Stimulated activated CD8-positive, alpha-beta memory T cell treated with anti-CD3 and anti-CD28 coated beads, Interleukin-2, amount 100 ng/mL, for 1 hour (primary cell): ENCODE data around the gene NPIPA3.
"Not testable (repeated sequence)": the region's sequence is repeated elsewhere in the genome, so short reads cannot be mapped to it uniquely, and the experiment has no call there.

Experiments used
- DNase-seq, 2 donors: peaks; one replicate each; pipeline ENCODE4 v3.0.0-alpha.2; 2020; ENCODE audit warnings: low read depth in 2 of 2

NPIPA3 gene

GRCh38 chr16:14742273-14743128, 39.3 kb downstream of the NPIPA3 start, which contains the start of gene NPIPA2:
TSS of gene NPIPA2 (plus strand) at chr16:14742533. CDS start at chr16:14748066, 5,533 bp downstream.
- not testable (repeated sequence) for DNase-seq

GRCh38 chr16:14773654-14774053, 70.4 kb downstream of the NPIPA3 start:
- DNase-seq = not testable (repeated sequence)

GRCh38 chr16:14775624-14776023, 72.4 kb downstream of the NPIPA3 start:
- not testable (repeated sequence) for DNase-seq
